GM23338 (cell line): ENCODE results near the gene SLC2A9. TPM values are rescaled to one million over a fixed set of nuclear protein-coding genes. Genes with fewer than 3 reads are reported as not detected.

Experiments
- ATAC-seq: fragments of 200-7000 bp; cut with Tn5 transposase; 3 replicates; pipeline ENCODE4 v1.9.1; 2020
- DNase-seq: peaks from one replicate; pipeline ENCODE4 v3.0.0-alpha.2; 2015; ENCODE audit warnings: low spot score
- H2AFZ ChIP-seq: fragments of 200-600 bp; sonication (generic); 2 replicates; pipeline ENCODE4 v1.8.0; 2016; ENCODE audit warnings: antibody characterized with exemption, mild to moderate bottlenecking, moderate library complexity
- H3F3A ChIP-seq: fragments of 200-600 bp; sonication (generic); replicated peaks from 2 replicates; pipeline ENCODE4 v1.8.0; 2017; ENCODE audit warnings: antibody characterized with exemption, mixed run types, low read depth
- H3K27ac ChIP-seq: fragments of 200-600 bp; sonication (generic); 2 replicates; pipeline ENCODE4 v1.6.1; 2016; ENCODE audit warnings: low read depth
- H3K27me3 ChIP-seq: fragments of 200-600 bp; sonication (generic); 2 replicates; pipeline ENCODE4 v1.8.0; 2016; ENCODE audit warnings: mild to moderate bottlenecking, mixed run types, moderate library complexity; ENCODE audit not compliant: insufficient read depth
- H3K36me3 ChIP-seq: fragments of 200-600 bp; sonication (generic); 2 replicates; pipeline ENCODE4 v1.8.0; 2016; ENCODE audit warnings: mild to moderate bottlenecking; ENCODE audit not compliant: insufficient read depth
- H3K4me1 ChIP-seq: fragments of 200-600 bp; sonication (generic); 2 replicates; pipeline ENCODE4 v1.8.0; 2016; ENCODE audit warnings: mild to moderate bottlenecking, moderate library complexity; ENCODE audit not compliant: insufficient read depth
- H3K4me2 ChIP-seq: fragments of 200-600 bp; sonication (generic); 2 replicates; pipeline ENCODE4 v1.7.1; 2017; ENCODE audit warnings: mixed run types
- H3K4me3 ChIP-seq: fragments of 200-600 bp; sonication (generic); 2 replicates; pipeline ENCODE4 v1.6.1; 2016; ENCODE audit warnings: mixed run types
- H3K79me2 ChIP-seq: fragments of 200-600 bp; sonication (generic); replicated peaks from 2 replicates; pipeline ENCODE4 v1.8.0; 2017; ENCODE audit warnings: mild to moderate bottlenecking; ENCODE audit not compliant: insufficient read depth
- H3K9me2 ChIP-seq: fragments of 200-600 bp; sonication (generic); 2 replicates; pipeline ENCODE4 v1.8.0; 2017; ENCODE audit not compliant: insufficient read depth
- H4K20me1 ChIP-seq: fragments of 200-600 bp; sonication (generic); replicated peaks from 2 replicates; pipeline ENCODE4 v1.8.0; 2017; ENCODE audit warnings: mild to moderate bottlenecking; ENCODE audit not compliant: insufficient read depth
- H3K27ac Mint-ChIP-seq: 2 replicates; pipeline ENCODE4 v1.8.0; 2020; ENCODE audit warnings: inconsistent platforms, mild to moderate bottlenecking, moderate library complexity, mixed read lengths
- H3K27me3 Mint-ChIP-seq: 3 replicates; pipeline ENCODE4 v1.8.0; 2022; ENCODE audit warnings: low read depth, mild to moderate bottlenecking, moderate library complexity, mixed read lengths, inconsistent platforms; ENCODE audit not compliant: insufficient read depth, poor library complexity
- H3K36me3 Mint-ChIP-seq: 3 replicates; pipeline ENCODE4 v1.8.0; 2021; ENCODE audit warnings: low read depth, mild to moderate bottlenecking, inconsistent platforms, moderate library complexity, mixed read lengths
- H3K4me1 Mint-ChIP-seq: 3 replicates; pipeline ENCODE4 v1.8.0; 2020; ENCODE audit warnings: mild to moderate bottlenecking, inconsistent platforms, mixed read lengths
- H3K4me3 Mint-ChIP-seq: 3 replicates; pipeline ENCODE4 v1.8.0; 2021; ENCODE audit warnings: moderate library complexity, mild to moderate bottlenecking, inconsistent platforms, mixed read lengths
- H3K9me3 Mint-ChIP-seq: 3 replicates; pipeline ENCODE4 v1.8.0; 2020; ENCODE audit warnings: moderate library complexity, mild to moderate bottlenecking, inconsistent platforms, mixed read lengths
- ETS1 ChIP-seq: IDR thresholded peaks from 2 replicates; pipeline ENCODE4 v1.6.1; 2016; ENCODE audit warnings: antibody characterized with exemption
- EZH2 ChIP-seq: fragments of 200-600 bp; sonication (generic); IDR thresholded peaks from one replicate; pipeline ENCODE4 v1.8.0; 2017; ENCODE audit warnings: antibody characterized with exemption, mild to moderate bottlenecking, low read depth; ENCODE audit not compliant: unreplicated experiment
- EZH2phosphoT487 ChIP-seq: fragments of 200-600 bp; sonication (generic); IDR thresholded peaks from one replicate; pipeline ENCODE4 v1.8.1; 2018; ENCODE audit warnings: antibody characterized with exemption; ENCODE audit not compliant: unreplicated experiment
- JUNB ChIP-seq: IDR thresholded peaks from one replicate; pipeline ENCODE4 v1.6.1; 2016; ENCODE audit warnings: antibody characterized with exemption; ENCODE audit not compliant: unreplicated experiment
- REST ChIP-seq: IDR thresholded peaks from one replicate; pipeline ENCODE4 v1.6.1; 2018; ENCODE audit warnings: antibody characterized with exemption; ENCODE audit not compliant: unreplicated experiment
- STAT1 ChIP-seq: IDR thresholded peaks from one replicate; pipeline ENCODE4 v1.6.1; 2016; ENCODE audit warnings: antibody characterized with exemption; ENCODE audit not compliant: unreplicated experiment
- ZNF114 ChIP-seq: fragments of 250-450 bp; sonication (Bioruptor Pico); IDR thresholded peaks from 2 replicates; pipeline ENCODE4 v1.5.0; 2020; ENCODE audit warnings: mild to moderate bottlenecking, moderate library complexity
- polyA plus RNA-seq: library from polyadenylated mRNA; unstranded; fragments of >200 nt; fragmentation: Nextera tagmentation; extraction: Ambion mirVana; gene quantifications from 2 replicates; pipeline ENCODE4 v1.2.1, GENCODE V29; 2016
- total RNA-seq: library from RNA; depleted of rRNA; stranded (reverse); fragments of >200 nt; shearing (Covaris generic); gene quantifications from 2 replicates; pipeline ENCODE4 v1.2.3, GENCODE V29; 2014

The SLC2A9 gene
- total and polyA plus RNA-seq, 2 experiments from 2014 or later, result 0.21 to 0.40 TPM

- TF ChIP-seq EZH2, result no peak
- TF ChIP-seq JUNB, result no peak
- TF ChIP-seq ZNF114 (CRISPR knock-in tag), result no peak
- no peak for TF ChIP-seq ETS1
- TF ChIP-seq EZH2phosphoT487, result no peak
Measured at GRCh38 chr4:9891740-9892139, 129.6 kb downstream of the SLC2A9 start (continued).

- no peak for ATAC-seq
- Mint-ChIP-seq H3K4me3 (no peak overlapping the region), H3K36me3 (no peaks in the 10 kb centered on the region)
Measured at GRCh38 chr4:9891056-9891455, 130.2 kb downstream of the SLC2A9 start.

More at GRCh38 chr4:9891056-9891455, 130.2 kb downstream of the SLC2A9 start:
- Histone ChIP-seq H3K4me2 (no peak overlapping the region), H3K27ac (no peak overlapping the region), H3K4me3 (no peak overlapping the region), H3K4me1 (no peaks in the 10 kb centered on the region), H3F3A (no peaks in the 10 kb centered on the region), H3K9me2 (no peaks in the 10 kb centered on the region), H2AFZ (no peak overlapping the region), H3K79me2 (no peaks in the 10 kb centered on the region), H3K27me3 (no peaks in the 10 kb centered on the region), H4K20me1 (no peaks in the 10 kb centered on the region), H3K36me3 (no peaks in the 10 kb centered on the region)
- Mint-ChIP-seq H3K4me1 (peaks cover 8% of the 10 kb centered on the region; the same call in 2 of the 3 replicates), H3K9me3 (no peaks in the 10 kb centered on the region), H3K27me3 (peaks cover 3% of the 10 kb centered on the region), H3K27ac (no peak overlapping the region)
- DNase-seq, result no peak
- no peak for TF ChIP-seq STAT1
- TF ChIP-seq REST, result no peak
